PC-9 (cell line): ENCODE results near the gene TRIP13. TPM values are rescaled to one million over a fixed set of nuclear protein-coding genes. Genes with fewer than 3 reads are reported as not detected.

Experiments used
- BruUV-seq: library from RNA; stranded (reverse); fragments of 400-500 nt; replicated peaks from 2 replicates; lab custom pipeline; 2021; lab: Mats Ljungman, UMichigan
- CTCF ChIA-PET: fragments of 300-600 bp; sonication (Branson Sonifier 250); formaldehyde crosslinking; loops from one replicate; lab custom pipeline; 2022; ENCODE audit warnings: antibody characterized with exemption; lab: Charles Lee
- POLR2A ChIA-PET: fragments of 300-600 bp; sonication (Branson Sonifier 250); formaldehyde crosslinking; loops from one replicate; lab custom pipeline; 2022; ENCODE audit warnings: antibody characterized with exemption; ENCODE audit not compliant: unreplicated experiment; lab: Charles Lee
- DNase-seq, 2 experiments: peaks; one replicate each; pipeline versions ENCODE4 v3.0.0 to v3.0.0-alpha.2; 2015 to 2022; ENCODE audit warnings: mixed read lengths in 1 of 2
- H2AFZ ChIP-seq: fragments of 200-600 bp; sonication (generic); 2 replicates; pipeline ENCODE4 v1.8.1; 2017; ENCODE audit warnings: antibody characterized with exemption
- H3F3A ChIP-seq: fragments of 200-600 bp; sonication (generic); 2 replicates; pipeline ENCODE4 v1.8.1; 2017; ENCODE audit warnings: antibody characterized with exemption, mild to moderate bottlenecking, low read depth; ENCODE audit not compliant: insufficient read depth
- H3K27ac ChIP-seq: fragments of 200-600 bp; sonication (generic); 2 replicates; pipeline ENCODE4 v1.6.1; 2016; ENCODE audit warnings: mixed run types
- H3K27me3 ChIP-seq: fragments of 200-600 bp; sonication (generic); 2 replicates; pipeline ENCODE4 v1.6.1; 2016; ENCODE audit warnings: low read depth, mixed run types; ENCODE audit not compliant: insufficient read depth
- H3K36me3 ChIP-seq: fragments of 200-600 bp; sonication (generic); 2 replicates; pipeline ENCODE4 v1.6.1; 2016; ENCODE audit warnings: low read depth, mixed run types
- H3K4me1 ChIP-seq: fragments of 200-600 bp; sonication (generic); replicated peaks from 2 replicates; pipeline ENCODE4 v1.6.1; 2016; ENCODE audit warnings: mixed run types; ENCODE audit not compliant: insufficient read depth
- H3K4me2 ChIP-seq: fragments of 200-600 bp; sonication (generic); 2 replicates; pipeline ENCODE4 v1.6.1; 2017; ENCODE audit warnings: mixed run types
- H3K4me3 ChIP-seq: fragments of 200-600 bp; sonication (generic); 2 replicates; pipeline ENCODE4 v1.6.1; 2016; ENCODE audit warnings: mixed run types
- H3K79me2 ChIP-seq: fragments of 200-600 bp; sonication (generic); 2 replicates; pipeline ENCODE4 v1.6.1; 2017; ENCODE audit warnings: low read depth, mixed run types
- H3K9me2 ChIP-seq: fragments of 200-600 bp; sonication (generic); 2 replicates; pipeline ENCODE4 v1.8.1; 2017; ENCODE audit warnings: mild to moderate bottlenecking; ENCODE audit not compliant: insufficient read depth
- H3K9me3 ChIP-seq: fragments of 200-600 bp; sonication (generic); 2 replicates; pipeline ENCODE4 v1.8.1; 2016; ENCODE audit warnings: low read depth; ENCODE audit not compliant: insufficient read depth
- H4K20me1 ChIP-seq: fragments of 200-600 bp; sonication (generic); 2 replicates; pipeline ENCODE4 v1.8.1; 2017; ENCODE audit not compliant: insufficient read depth
- CTCF ChIP-seq: fragments of 200-600 bp; sonication (generic); conservative IDR thresholded peaks from 2 replicates; pipeline ENCODE4 v1.6.1; 2017; ENCODE audit warnings: mixed run types, antibody characterized with exemption, mild to moderate bottlenecking, moderate library complexity
- EZH2 ChIP-seq: fragments of 200-600 bp; sonication (generic); IDR thresholded peaks from 2 replicates; pipeline ENCODE4 v1.8.0; 2017; ENCODE audit warnings: antibody characterized with exemption, low read depth
- intact Hi-C: fragments of 100-400 bp; cut with micrococcal nuclease; formaldehyde crosslinking; loops from one replicate; pipeline ENCODE4 v1.10.0; 2022; ENCODE audit not compliant: unreplicated experiment
- total RNA-seq: library from RNA; stranded (reverse); gene quantifications from 2 replicates; pipeline ENCODE4 v1.2.3, GENCODE V29; 2021

TRIP13 gene
- total RNA-seq, 1 experiment from 2014 or later = 74.0 TPM

GRCh38 chr5:908172-908571 is 15.5 kb downstream of the TRIP13 start:
- Histone ChIP-seq H3K27ac (no peak overlapping the region), H4K20me1 (peaks cover 8% of the 10 kb centered on the region), H3F3A (peaks cover 20% of the 10 kb centered on the region), H3K4me3 (no peak overlapping the region), H3K36me3 (peaks cover 27% of the 10 kb centered on the region), H2AFZ (no peak overlapping the region), H3K4me1 (peaks cover 12% of the 10 kb centered on the region), H3K79me2 (no peaks in the 10 kb centered on the region), H3K9me2 (no peaks in the 10 kb centered on the region), H3K27me3 (no peaks in the 10 kb centered on the region), H3K4me2 (no peak overlapping the region), H3K9me3 (no peaks in the 10 kb centered on the region)
- intact Hi-C loops = no loop called here
- ChIA-PET CTCF (no interaction called here), POLR2A (no interaction called here)
- no TSS peak for BruUV-seq
- no peak for DNase-seq
- TF ChIP-seq CTCF (no peak), EZH2 (no peak)

- Histone ChIP-seq H3K4me3 (no peak overlapping the region), H3K9me3 (no peaks in the 10 kb centered on the region), H3K27ac (no peak overlapping the region), H2AFZ (no peak overlapping the region), H3K4me1 (peaks cover 14% of the 10 kb centered on the region), H3K79me2 (0 out of 2 replicates have a peak, but pooled peaks cover 7% of the 10 kb centered on the region), H3K9me2 (no peaks in the 10 kb centered on the region), H3K36me3 (peaks cover 27% of the 10 kb centered on the region), H3K27me3 (no peaks in the 10 kb centered on the region), H3K4me2 (no peak overlapping the region), H3F3A (peaks cover 22% of the 10 kb centered on the region), H4K20me1 (peaks cover 13% of the 10 kb centered on the region)
- BruUV-seq = no TSS peak
- no peak for DNase-seq
- intact Hi-C loops = no loop called here
- ChIA-PET CTCF (no interaction called here), POLR2A (no interaction called here)
- TF ChIP-seq CTCF = no peak
- no peak for TF ChIP-seq EZH2
Observed at GRCh38 chr5:909086-909485, 16.4 kb downstream of the TRIP13 start.

- CTCF ChIA-PET = no interaction called here
- no peaks in the 10 kb centered on the region for H3K9me3 ChIP-seq
- no peak overlapping the region for H3K4me2 ChIP-seq
- H3K79me2 ChIP-seq = 0 out of 2 replicates have a peak, but pooled peaks cover 7% of the 10 kb centered on the region
- intact Hi-C loops = loop anchor here (5.0 kb wide), 1 partner anchor 453 kb away; no protein-coding TSS in a partner anchor
- H3K4me1 ChIP-seq = peaks cover 14% of the 10 kb centered on the region
- no peaks in the 10 kb centered on the region for H3K9me2 ChIP-seq
- H2AFZ ChIP-seq = no peak overlapping the region
- H3K4me3 ChIP-seq = no peak overlapping the region
- no TSS peak for BruUV-seq
- no peaks in the 10 kb centered on the region for H3K27me3 ChIP-seq
- TF ChIP-seq CTCF (no peak), EZH2 (no peak)
- POLR2A ChIA-PET = no interaction called here
- peaks cover 22% of the 10 kb centered on the region for H3F3A ChIP-seq
- H4K20me1 ChIP-seq = peaks cover 13% of the 10 kb centered on the region
- peaks cover 25% of the 10 kb centered on the region for H3K36me3 ChIP-seq
- no peak for DNase-seq
- H3K27ac ChIP-seq = no peak overlapping the region
Observed at GRCh38 chr5:909994-910768, 17.5 kb downstream of the TRIP13 start.
